ENCODE results near the gene FASTKD1.
"Not testable (repeated sequence)": the region's sequence is repeated elsewhere in the genome, so short reads cannot be mapped to it uniquely, and the experiment has no call there.

Gene FASTKD1

GRCh38 chr2:169570752-169571151, 2.9 kb downstream of the FASTKD1 start:
- DNase-seq (ENCODE audit: low spot score), result not testable (repeated sequence)

GRCh38 chr2:169569948-169570347, 3.7 kb downstream of the FASTKD1 start:
- DNase-seq (ENCODE audit: low spot score), result no peak

GRCh38 chr2:169565686-169566085, 8.0 kb downstream of the FASTKD1 start:
- DNase-seq (ENCODE audit: low spot score), result no peak

- DNase-seq (ENCODE audit: low spot score), result no peak
Observed at GRCh38 chr2:169562519-169562918, 11.1 kb downstream of the FASTKD1 start.

GRCh38 chr2:169562084-169562483, 11.6 kb downstream of the FASTKD1 start:
- not testable (repeated sequence) for DNase-seq (ENCODE audit: low spot score)

- DNase-seq (ENCODE audit: low spot score), result no peak
Observed at GRCh38 chr2:169561364-169561763, 12.3 kb downstream of the FASTKD1 start.

- no peak for DNase-seq (ENCODE audit: low spot score)
Observed at GRCh38 chr2:169546756-169547155, 26.9 kb downstream of the FASTKD1 start.

- DNase-seq (ENCODE audit: low spot score), result no peak
Observed at GRCh38 chr2:169542433-169542832, 31.2 kb downstream of the FASTKD1 start.

GRCh38 chr2:169540146-169540545, 33.5 kb downstream of the FASTKD1 start:
- no peak for DNase-seq (ENCODE audit: low spot score)

GRCh38 chr2:169539460-169539859, 34.2 kb downstream of the FASTKD1 start:
- not testable (repeated sequence) for DNase-seq (ENCODE audit: low spot score)

GRCh38 chr2:169528271-169528701, 45.4 kb downstream of the FASTKD1 start:
- DNase-seq (ENCODE audit: low spot score), result peak; percentile 68

- peak; percentile 77 for DNase-seq (ENCODE audit: low spot score)
Observed at GRCh38 chr2:169526451-169526850, 47.2 kb downstream of the FASTKD1 start.

GRCh38 chr2:169525434-169525833, 48.2 kb downstream of the FASTKD1 start:
- DNase-seq (ENCODE audit: low spot score), result no peak

GRCh38 chr2:169523681-169524080, 50.0 kb downstream of the FASTKD1 start:
- DNase-seq (ENCODE audit: low spot score), result no peak

- no peak for DNase-seq (ENCODE audit: low spot score)
Observed at GRCh38 chr2:169520896-169521295, 52.8 kb downstream of the FASTKD1 start.

- DNase-seq (ENCODE audit: low spot score), result not testable (repeated sequence)
Observed at GRCh38 chr2:169516488-169516995, 57.1 kb downstream of the FASTKD1 start.

- DNase-seq (ENCODE audit: low spot score), result not testable (repeated sequence)
Observed at GRCh38 chr2:169514758-169515157, 58.9 kb downstream of the FASTKD1 start.

GRCh38 chr2:169513926-169514325, 59.7 kb downstream of the FASTKD1 start:
- no peak for DNase-seq (ENCODE audit: low spot score)

GRCh38 chr2:169513094-169513493, 60.6 kb downstream of the FASTKD1 start:
- no peak for DNase-seq (ENCODE audit: low spot score)

- DNase-seq (ENCODE audit: low spot score), result no peak
Observed at GRCh38 chr2:169512525-169512924, 61.1 kb downstream of the FASTKD1 start.

GRCh38 chr2:169511818-169512217, 61.8 kb downstream of the FASTKD1 start:
- no peak for DNase-seq (ENCODE audit: low spot score)

GRCh38 chr2:169510496-169510895, 63.2 kb downstream of the FASTKD1 start:
- DNase-seq (ENCODE audit: low spot score), result no peak

GRCh38 chr2:169509955-169510354, 63.7 kb downstream of the FASTKD1 start:
- no peak for DNase-seq (ENCODE audit: low spot score)

- DNase-seq (ENCODE audit: low spot score), result peak; percentile 43
Observed at GRCh38 chr2:169509298-169509885, 64.3 kb downstream of the FASTKD1 start, which contains the start of gene KLHL41. Gene KLHL41, plus strand, starts transcription at chr2:169509702. Its CDS starts 77 bp downstream, at chr2:169509779.
